ENCODE measurements around the gene B4GALT2. TPM values are rescaled to one million over a fixed set of nuclear protein-coding genes. Genes with fewer than 3 reads are reported as not detected.

The B4GALT2 gene, protein sequence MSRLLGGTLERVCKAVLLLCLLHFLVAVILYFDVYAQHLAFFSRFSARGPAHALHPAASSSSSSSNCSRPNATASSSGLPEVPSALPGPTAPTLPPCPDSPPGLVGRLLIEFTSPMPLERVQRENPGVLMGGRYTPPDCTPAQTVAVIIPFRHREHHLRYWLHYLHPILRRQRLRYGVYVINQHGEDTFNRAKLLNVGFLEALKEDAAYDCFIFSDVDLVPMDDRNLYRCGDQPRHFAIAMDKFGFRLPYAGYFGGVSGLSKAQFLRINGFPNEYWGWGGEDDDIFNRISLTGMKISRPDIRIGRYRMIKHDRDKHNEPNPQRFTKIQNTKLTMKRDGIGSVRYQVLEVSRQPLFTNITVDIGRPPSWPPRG
- total RNA-seq (2022): 28.6 and 31.5 TPM in 2 replicates
- percentile 55 among the genes with signal in this experiment for Bru-seq, nascent RNA
- BruChase-seq, experiment 1, labeled RNA remaining after a 2-hour chase: percentile 60 among the genes with signal in this experiment
- percentile 73 among the genes with signal in this experiment for BruChase-seq, experiment 2, labeled RNA remaining after a 6-hour chase
- long read RNA-seq, transcript B4GALT2-203 (7 exons, 2,203 nt): major isoform, 41 of 75 reads
- long read RNA-seq, partial matches to known transcripts: 14 of 75 reads
- long read RNA-seq, other reads (novel, unspliced or antisense): 19 of 75 reads

DNA sequence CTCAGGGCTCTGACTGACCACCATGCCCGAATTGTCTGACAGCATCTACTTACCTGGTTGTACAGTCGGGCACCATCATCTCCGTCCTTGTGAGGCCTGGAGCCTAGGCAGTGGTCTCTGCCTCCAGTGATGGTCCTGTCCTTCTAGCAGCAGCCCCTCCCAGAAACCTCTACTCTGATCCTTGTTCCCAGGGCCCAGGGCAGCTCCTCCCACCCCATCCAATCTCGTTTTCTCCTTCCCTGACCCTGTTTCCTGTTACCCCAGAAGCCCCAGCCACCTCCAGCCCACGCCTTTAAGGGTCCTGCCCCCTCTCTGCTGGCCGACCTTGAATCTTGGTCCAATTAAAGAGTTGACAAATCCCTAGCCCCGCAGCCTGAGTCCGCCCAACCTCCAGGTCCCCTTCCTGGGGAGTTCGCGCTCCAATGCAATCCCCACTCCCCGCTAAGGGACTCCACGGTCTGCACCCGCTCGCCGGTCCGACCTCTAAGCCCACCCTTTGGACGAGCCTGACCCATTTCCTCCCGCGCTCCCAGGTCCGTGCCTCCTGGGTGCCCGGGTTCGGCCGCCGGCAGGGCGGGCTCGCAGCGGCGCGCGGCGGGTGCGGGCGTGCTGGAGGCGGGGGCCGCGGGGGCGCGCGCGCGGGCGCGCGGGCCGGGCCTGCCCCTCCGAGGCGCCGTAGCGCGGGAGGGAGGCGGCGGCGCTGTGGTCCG, at the start of gene B4GALT2:
B4GALT2 (plus strand) TSS at position 660 of the 710 bp plus-strand sequence. CDS start 1,951 bp downstream, outside the sequence.
- TF ChIP-seq, protein P1, sequence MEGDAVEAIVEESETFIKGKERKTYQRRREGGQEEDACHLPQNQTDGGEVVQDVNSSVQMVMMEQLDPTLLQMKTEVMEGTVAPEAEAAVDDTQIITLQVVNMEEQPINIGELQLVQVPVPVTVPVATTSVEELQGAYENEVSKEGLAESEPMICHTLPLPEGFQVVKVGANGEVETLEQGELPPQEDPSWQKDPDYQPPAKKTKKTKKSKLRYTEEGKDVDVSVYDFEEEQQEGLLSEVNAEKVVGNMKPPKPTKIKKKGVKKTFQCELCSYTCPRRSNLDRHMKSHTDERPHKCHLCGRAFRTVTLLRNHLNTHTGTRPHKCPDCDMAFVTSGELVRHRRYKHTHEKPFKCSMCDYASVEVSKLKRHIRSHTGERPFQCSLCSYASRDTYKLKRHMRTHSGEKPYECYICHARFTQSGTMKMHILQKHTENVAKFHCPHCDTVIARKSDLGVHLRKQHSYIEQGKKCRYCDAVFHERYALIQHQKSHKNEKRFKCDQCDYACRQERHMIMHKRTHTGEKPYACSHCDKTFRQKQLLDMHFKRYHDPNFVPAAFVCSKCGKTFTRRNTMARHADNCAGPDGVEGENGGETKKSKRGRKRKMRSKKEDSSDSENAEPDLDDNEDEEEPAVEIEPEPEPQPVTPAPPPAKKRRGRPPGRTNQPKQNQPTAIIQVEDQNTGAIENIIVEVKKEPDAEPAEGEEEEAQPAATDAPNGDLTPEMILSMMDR (IDR thresholded peaks at IDR 0.05; ENCODE audit: insufficient read depth in 1 of 2, low read depth in 1 of 2, low read length in 1 of 2, severe bottlenecking in 1 of 2, unreplicated experiment in 1 of 2): no peak
- H3K4me3 ChIP-seq (ENCODE audit: low read depth, low read length): peak within 1 kb of the TSS; percentile 80
- no TSS peak for BruUV-seq (replicated peaks)
- peaks cover 45% of the 10 kb centered on the region for H3K36me3 Mint-ChIP-seq (ENCODE audit: insufficient read depth, unreplicated experiment)
- peaks cover 21% of the 10 kb centered on the region for H3K4me1 ChIP-seq
- DNase-seq: peak in 1 of 2 experiments; percentile 58
- peak within 1 kb of the TSS; percentile 52 for H3K27ac Mint-ChIP-seq (ENCODE audit: unreplicated experiment)
- no peaks in the 10 kb centered on the region for H3K27me3 Mint-ChIP-seq (ENCODE audit: insufficient read depth, unreplicated experiment)
- peak within 1 kb of the TSS; percentile 91 for H3K4me3 Mint-ChIP-seq (ENCODE audit: unreplicated experiment)
- POLR2A ChIA-PET: no interaction called here
- H3K4me1 Mint-ChIP-seq (ENCODE audit: low read depth, unreplicated experiment): peaks cover 24% of the 10 kb centered on the region
- peaks cover 3% of the 10 kb centered on the region for H3K36me3 ChIP-seq (ENCODE audit: control insufficient read depth, insufficient read depth, low read length)
- no peaks in the 10 kb centered on the region for H3K9me3 Mint-ChIP-seq (ENCODE audit: unreplicated experiment)
- CTCF ChIA-PET: no interaction called here
- H3K27me3 ChIP-seq (replicated peaks; ENCODE audit: control insufficient read depth, insufficient read depth, low read length): no peaks in the 10 kb centered on the region
- intact Hi-C loops (cut with micrococcal nuclease; ENCODE audit: unreplicated experiment): no loop called here
- H3K9me3 ChIP-seq: no peaks in the 10 kb centered on the region

DNA sequence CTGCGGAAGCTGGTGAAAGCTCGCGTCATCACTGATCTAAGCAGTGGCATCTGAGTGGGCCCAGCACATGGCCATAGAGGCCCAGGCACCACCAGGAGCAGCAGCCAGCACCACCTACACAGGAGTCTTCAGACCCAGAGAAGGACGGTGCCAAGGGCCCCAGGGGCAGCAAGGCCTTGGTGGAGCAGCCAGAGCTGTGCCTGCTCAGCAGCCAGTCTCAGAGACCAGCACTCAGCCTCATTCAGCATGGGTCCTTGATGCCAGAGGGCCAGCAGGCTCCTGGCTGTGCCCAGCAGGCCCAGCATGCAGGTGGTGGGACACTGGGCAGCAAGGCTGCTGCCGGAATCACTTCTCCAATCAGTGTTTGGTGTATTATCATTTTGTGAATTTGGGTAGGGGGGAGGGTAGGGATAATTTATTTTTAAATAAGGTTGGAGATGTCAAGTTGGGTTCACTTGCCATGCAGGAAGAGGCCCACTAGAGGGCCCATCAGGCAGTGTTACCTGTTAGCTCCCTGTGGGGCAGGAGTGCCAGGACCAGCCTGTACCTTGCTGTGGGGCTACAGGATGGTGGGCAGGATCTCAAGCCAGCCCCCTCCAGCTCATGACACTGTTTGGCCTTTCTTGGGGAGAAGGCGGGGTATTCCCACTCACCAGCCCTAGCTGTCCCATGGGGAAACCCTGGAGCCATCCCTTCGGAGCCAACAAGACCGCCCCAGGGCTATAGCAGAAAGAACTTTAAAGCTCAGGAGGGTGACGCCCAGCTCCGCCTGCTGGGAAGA, 48.7 kb upstream of the B4GALT2 start:
- H3K4me3 Mint-ChIP-seq (ENCODE audit: unreplicated experiment): no peak overlapping the region
- POLR2A ChIA-PET: no interaction called here
- no peaks in the 10 kb centered on the region for H3K9me3 Mint-ChIP-seq (ENCODE audit: unreplicated experiment)
- no peaks in the 10 kb centered on the region for H3K27me3 ChIP-seq (replicated peaks; ENCODE audit: control insufficient read depth, insufficient read depth, low read length)
- BruUV-seq (replicated peaks): no TSS peak
- H3K36me3 Mint-ChIP-seq (ENCODE audit: insufficient read depth, unreplicated experiment): no peaks in the 10 kb centered on the region
- no peak overlapping the region for H3K4me3 ChIP-seq (ENCODE audit: low read depth, low read length)
- intact Hi-C loops (cut with micrococcal nuclease; ENCODE audit: unreplicated experiment): no loop called here
- H3K27ac Mint-ChIP-seq (ENCODE audit: unreplicated experiment): no peak overlapping the region
- TF ChIP-seq, protein P1 (IDR thresholded peaks at IDR 0.05; ENCODE audit: insufficient read depth in 1 of 2, low read depth in 1 of 2, low read length in 1 of 2, severe bottlenecking in 1 of 2, unreplicated experiment in 1 of 2): peak; percentile 42 to 52
- H3K36me3 ChIP-seq (ENCODE audit: control insufficient read depth, insufficient read depth, low read length): no peaks in the 10 kb centered on the region
- H3K27me3 Mint-ChIP-seq (ENCODE audit: insufficient read depth, unreplicated experiment): no peaks in the 10 kb centered on the region
- no peaks in the 10 kb centered on the region for H3K4me1 Mint-ChIP-seq (ENCODE audit: low read depth, unreplicated experiment)
- no peaks in the 10 kb centered on the region for H3K9me3 ChIP-seq
- CTCF ChIA-PET: interaction anchor here (0.7 to 1.3 kb wide), 3 partner anchors 15 to 166 kb away, joined by 3 to 10 read pairs (median 3); no protein-coding TSS in a partner anchor
- DNase-seq: no peak
- peaks cover under 1% of the 10 kb centered on the region; the same call in 1 of the 2 replicates for H3K4me1 ChIP-seq

All from Caco-2 (cell line).